Measurements from ENCODE around the gene CABP1. TPM values are rescaled to one million over a fixed set of nuclear protein-coding genes. Genes with fewer than 3 reads are reported as not detected.

CABP1 gene
- total and polyA plus RNA-seq, 2 experiments from 2014 or later, result 5.1 to 5.2 TPM

- H3K79me2 ChIP-seq (replicated peaks; ENCODE audit: insufficient read depth), result no peaks in the 10 kb centered on the region
- ATAC-seq (no peak), DNase-seq (ENCODE audit: low spot score) (no peak)
- no peaks in the 10 kb centered on the region for H3K36me3 Mint-ChIP-seq (ENCODE audit: low read depth)
- no peaks in the 10 kb centered on the region for H3K36me3 ChIP-seq (ENCODE audit: insufficient read depth)
- H3K27ac ChIP-seq (ENCODE audit: low read depth), result no peak overlapping the region
- H3K4me3 ChIP-seq, result no peak overlapping the region
- no peaks in the 10 kb centered on the region for H3K9me2 ChIP-seq (ENCODE audit: insufficient read depth)
- no peak overlapping the region for H3K4me3 Mint-ChIP-seq
- H3K9me3 Mint-ChIP-seq, result no peaks in the 10 kb centered on the region
- H3K27ac Mint-ChIP-seq, result no peak overlapping the region
- no peak overlapping the region for H3K4me2 ChIP-seq
- H3K4me1 Mint-ChIP-seq, result peaks cover 17% of the 10 kb centered on the region
- no peak overlapping the region for H2AFZ ChIP-seq
- no peaks in the 10 kb centered on the region for H3F3A ChIP-seq (replicated peaks; ENCODE audit: low read depth)
- peaks cover 12% of the 10 kb centered on the region for H3K27me3 Mint-ChIP-seq (ENCODE audit: insufficient read depth, low read depth, poor library complexity)
- TF ChIP-seq POLR2AphosphoS5 (IDR thresholded peaks at IDR 0.05; ENCODE audit: low read depth), result no peak
- TF ChIP-seq CREB1 (CRISPR knock-in tag; IDR thresholded peaks at IDR 0.05; ENCODE audit: low read depth), result no peak
- no peak for TF ChIP-seq REST (IDR thresholded peaks at IDR 0.05; ENCODE audit: unreplicated experiment)
- no peak for TF ChIP-seq EZH2phosphoT487 (IDR thresholded peaks at IDR 0.05; ENCODE audit: unreplicated experiment)
- TF ChIP-seq, protein P1, sequence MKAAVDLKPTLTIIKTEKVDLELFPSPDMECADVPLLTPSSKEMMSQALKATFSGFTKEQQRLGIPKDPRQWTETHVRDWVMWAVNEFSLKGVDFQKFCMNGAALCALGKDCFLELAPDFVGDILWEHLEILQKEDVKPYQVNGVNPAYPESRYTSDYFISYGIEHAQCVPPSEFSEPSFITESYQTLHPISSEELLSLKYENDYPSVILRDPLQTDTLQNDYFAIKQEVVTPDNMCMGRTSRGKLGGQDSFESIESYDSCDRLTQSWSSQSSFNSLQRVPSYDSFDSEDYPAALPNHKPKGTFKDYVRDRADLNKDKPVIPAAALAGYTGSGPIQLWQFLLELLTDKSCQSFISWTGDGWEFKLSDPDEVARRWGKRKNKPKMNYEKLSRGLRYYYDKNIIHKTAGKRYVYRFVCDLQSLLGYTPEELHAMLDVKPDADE (IDR thresholded peaks at IDR 0.05), result no peak
- TF ChIP-seq STAT1 (IDR thresholded peaks at IDR 0.05; ENCODE audit: unreplicated experiment), result no peak
- TF ChIP-seq, protein P2, sequence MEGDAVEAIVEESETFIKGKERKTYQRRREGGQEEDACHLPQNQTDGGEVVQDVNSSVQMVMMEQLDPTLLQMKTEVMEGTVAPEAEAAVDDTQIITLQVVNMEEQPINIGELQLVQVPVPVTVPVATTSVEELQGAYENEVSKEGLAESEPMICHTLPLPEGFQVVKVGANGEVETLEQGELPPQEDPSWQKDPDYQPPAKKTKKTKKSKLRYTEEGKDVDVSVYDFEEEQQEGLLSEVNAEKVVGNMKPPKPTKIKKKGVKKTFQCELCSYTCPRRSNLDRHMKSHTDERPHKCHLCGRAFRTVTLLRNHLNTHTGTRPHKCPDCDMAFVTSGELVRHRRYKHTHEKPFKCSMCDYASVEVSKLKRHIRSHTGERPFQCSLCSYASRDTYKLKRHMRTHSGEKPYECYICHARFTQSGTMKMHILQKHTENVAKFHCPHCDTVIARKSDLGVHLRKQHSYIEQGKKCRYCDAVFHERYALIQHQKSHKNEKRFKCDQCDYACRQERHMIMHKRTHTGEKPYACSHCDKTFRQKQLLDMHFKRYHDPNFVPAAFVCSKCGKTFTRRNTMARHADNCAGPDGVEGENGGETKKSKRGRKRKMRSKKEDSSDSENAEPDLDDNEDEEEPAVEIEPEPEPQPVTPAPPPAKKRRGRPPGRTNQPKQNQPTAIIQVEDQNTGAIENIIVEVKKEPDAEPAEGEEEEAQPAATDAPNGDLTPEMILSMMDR (conservative IDR thresholded peaks at IDR 0.05; ENCODE audit: low read depth in 2 of 2), result no peak
- no peaks in the 10 kb centered on the region for H3K27me3 ChIP-seq (ENCODE audit: insufficient read depth)
- H4K20me1 ChIP-seq (replicated peaks; ENCODE audit: insufficient read depth), result no peaks in the 10 kb centered on the region
- H3K4me1 ChIP-seq (ENCODE audit: insufficient read depth), result no peaks in the 10 kb centered on the region; the same call in 1 of the 2 replicates
These were observed 43.5 kb upstream of the CABP1 start for GRCh38 chr12:120596901-120597300.

GRCh38 chr12:120597861-120598260 lies 42.6 kb upstream of the CABP1 start:
- Histone ChIP-seq H3K4me2 (no peak overlapping the region), H3K9me2 (ENCODE audit: insufficient read depth) (no peaks in the 10 kb centered on the region), H3K36me3 (ENCODE audit: insufficient read depth) (no peaks in the 10 kb centered on the region), H3K4me1 (ENCODE audit: insufficient read depth) (no peaks in the 10 kb centered on the region; the same call in 1 of the 2 replicates), H3K27ac (ENCODE audit: low read depth) (no peak overlapping the region), H3K79me2 (replicated peaks; ENCODE audit: insufficient read depth) (no peaks in the 10 kb centered on the region), H4K20me1 (replicated peaks; ENCODE audit: insufficient read depth) (no peaks in the 10 kb centered on the region), H2AFZ (no peak overlapping the region), H3K4me3 (no peak overlapping the region), H3K27me3 (ENCODE audit: insufficient read depth) (no peaks in the 10 kb centered on the region), H3F3A (replicated peaks; ENCODE audit: low read depth) (no peaks in the 10 kb centered on the region)
- Mint-ChIP-seq H3K4me1 (peaks cover 16% of the 10 kb centered on the region), H3K4me3 (no peak overlapping the region), H3K36me3 (ENCODE audit: low read depth) (no peaks in the 10 kb centered on the region), H3K9me3 (no peaks in the 10 kb centered on the region), H3K27ac (no peak overlapping the region), H3K27me3 (ENCODE audit: insufficient read depth, low read depth, poor library complexity) (peaks cover 12% of the 10 kb centered on the region)
- ATAC-seq (no peak), DNase-seq (ENCODE audit: low spot score) (no peak)
- TF ChIP-seq, protein P2 (conservative IDR thresholded peaks at IDR 0.05; ENCODE audit: low read depth in 2 of 2), result no peak
- TF ChIP-seq ZNF114 (CRISPR knock-in tag; IDR thresholded peaks at IDR 0.05) (no peak), NANOG (IDR thresholded peaks at IDR 0.05; ENCODE audit: borderline replicate concordance) (no peak), EZH2phosphoT487 (IDR thresholded peaks at IDR 0.05; ENCODE audit: unreplicated experiment) (no peak), POLR2AphosphoS5 (IDR thresholded peaks at IDR 0.05; ENCODE audit: low read depth) (no peak), CREB1 (CRISPR knock-in tag; IDR thresholded peaks at IDR 0.05; ENCODE audit: low read depth) (no peak), ZNF331 (CRISPR knock-in tag; IDR thresholded peaks at IDR 0.05; ENCODE audit: low read depth) (no peak), STAT1 (IDR thresholded peaks at IDR 0.05; ENCODE audit: unreplicated experiment) (no peak), EZH2 (IDR thresholded peaks at IDR 0.05; ENCODE audit: low read depth, unreplicated experiment) (no peak)
- TF ChIP-seq, protein P1 (IDR thresholded peaks at IDR 0.05), result no peak

All from GM23338 (cell line).